Endothelial cell of coronary artery (primary cell): Measurements from ENCODE around the gene APLP1. TPM values are rescaled to one million over a fixed set of nuclear protein-coding genes. Genes with fewer than 3 reads are reported as not detected.

Source experiments
- total RNA-seq: library from RNA; depleted of rRNA; stranded (reverse); fragments of >200 nt; gene quantifications from 2 replicates; pipeline ENCODE4 v1.2.3, GENCODE V29; 2014

APLP1 gene
- total RNA-seq: 3.4 TPM in 2 replicates

GRCh38 chr19:35868172-35868822 is at the start of gene APLP1:
TSS of gene APLP1 (plus strand) at chr19:35868574. CDS start at chr19:35868637, 63 bp downstream.

GRCh38 chr19:35852029-35852780 is 16.2 kb upstream of the APLP1 start, which contains the start of gene NPHS1:
TSS of gene NPHS1 (minus strand) at chr19:35852504. CDS start at chr19:35851837, 667 bp downstream.

GRCh38 chr19:35856546-35857149 is 11.7 kb upstream of the APLP1 start, which contains the start of gene KIRREL2:
TSS of gene KIRREL2 (plus strand) at chr19:35856911. CDS start at chr19:35857120, 209 bp downstream.

GRCh38 chr19:35901854-35902661 is 33.7 kb downstream of the APLP1 start, which contains the start of gene HCST:
TSS of gene HCST (plus strand) at chr19:35902529. CDS start at chr19:35902594, 65 bp downstream.

GRCh38 chr19:35908010-35908441 is 39.7 kb downstream of the APLP1 start, which contains the start of gene TYROBP:
TSS of gene TYROBP (minus strand) at chr19:35908295. CDS start at chr19:35908228, 67 bp downstream.

Other genes starting within 250 kb of the APLP1 start
- 35.3 and 36.1 TPM in 2 replicates for gene RBM42, start 239.5 kb upstream of the APLP1 start, total RNA-seq
- gene ETV2, start 226.8 kb upstream of the APLP1 start, total RNA-seq: 0.09 and 0.18 TPM in 2 replicates
- gene COX6B1, start 220.3 kb upstream of the APLP1 start, total RNA-seq: 365 and 476 TPM in 2 replicates
- not detected in 2 replicates for gene UPK1A, start 202.1 kb upstream of the APLP1 start, total RNA-seq
- not detected in 2 replicates for gene ZBTB32, start 164.0 kb upstream of the APLP1 start, total RNA-seq
- gene KMT2B, start 150.6 kb upstream of the APLP1 start, total RNA-seq: 6.2 and 8.8 TPM in 2 replicates
- 0.09 and 1.3 TPM in 2 replicates for gene IGFLR1, start 126.1 kb upstream of the APLP1 start, total RNA-seq
- 2.9 and 4.8 TPM in 2 replicates for gene U2AF1L4, start 123.2 kb upstream of the APLP1 start, total RNA-seq
- gene PSENEN, start 122.9 kb upstream of the APLP1 start, total RNA-seq: 10.3 and 18.1 TPM in 2 replicates
- gene LIN37, start 120.0 kb upstream of the APLP1 start, total RNA-seq: 4.0 and 9.5 TPM in 2 replicates
- 0.09 and 2.8 TPM in 2 replicates for gene HSPB6, start 111.5 kb upstream of the APLP1 start, total RNA-seq
- 2.2 and 2.3 TPM in 2 replicates for gene PROSER3, start 110.4 kb upstream of the APLP1 start, total RNA-seq
- gene ARHGAP33, start 93.0 kb upstream of the APLP1 start, total RNA-seq: 1.3 and 1.4 TPM in 2 replicates
- not detected in 2 replicates for gene PRODH2, start 55.7 kb upstream of the APLP1 start, total RNA-seq
- not detected in 2 replicates for gene NPHS1, start 16.1 kb upstream of the APLP1 start, total RNA-seq
- under 0.01 TPM in 1 of 2 replicates, not detected in the other for gene KIRREL2, start 11.7 kb upstream of the APLP1 start, total RNA-seq
- 2.8 and 3.2 TPM in 2 replicates for gene NFKBID, start 32.0 kb downstream of the APLP1 start, total RNA-seq
- gene HCST, start 34.0 kb downstream of the APLP1 start, total RNA-seq: 0.47 TPM in 1 of 2 replicates, not detected in the other
- not detected in 2 replicates for gene TYROBP, start 39.7 kb downstream of the APLP1 start, total RNA-seq
- gene LRFN3, start 67.8 kb downstream of the APLP1 start, total RNA-seq: 1.5 and 2.8 TPM in 2 replicates
- 8.3 and 9.0 TPM in 2 replicates for gene SDHAF1, start 126.6 kb downstream of the APLP1 start, total RNA-seq
- gene SYNE4, start 140.2 kb downstream of the APLP1 start, total RNA-seq: not detected in 2 replicates
- gene ALKBH6, start 145.6 kb downstream of the APLP1 start, total RNA-seq: 8.4 and 8.9 TPM in 2 replicates
- gene CLIP3, start 164.3 kb downstream of the APLP1 start, total RNA-seq: 4.7 and 5.9 TPM in 2 replicates
- gene THAP8, start 185.7 kb downstream of the APLP1 start, total RNA-seq: 0.72 and 1.1 TPM in 2 replicates
- 2.4 and 3.9 TPM in 2 replicates for gene WDR62, start 186.3 kb downstream of the APLP1 start, total RNA-seq
- not detected in 2 replicates for gene OVOL3, start 242.6 kb downstream of the APLP1 start, total RNA-seq
- 97.7 and 150 TPM in 2 replicates for gene POLR2I, start 246.3 kb downstream of the APLP1 start, total RNA-seq
- gene TBCB, start 246.9 kb downstream of the APLP1 start, total RNA-seq: 184 and 230 TPM in 2 replicates